Calu3 (cell line): Measurements from ENCODE around the gene LY6G5B. TPM values are rescaled to one million over a fixed set of nuclear protein-coding genes. Genes with fewer than 3 reads are reported as not detected.

Experiments used
- BruUV-seq: library from RNA; stranded (reverse); fragments of 400-500 nt; replicated peaks from 2 replicates; lab custom pipeline; 2021; lab: Mats Ljungman, UMichigan
- CTCF ChIA-PET: fragments of 300-600 bp; sonication (Branson Sonifier 250); formaldehyde crosslinking; loops from one replicate; lab custom pipeline; 2022; ENCODE audit warnings: antibody characterized with exemption; lab: Charles Lee
- DNase-seq: peaks from one replicate; pipeline ENCODE4 v3.0.0; 2022
- H3K27ac Mint-ChIP-seq: one replicate; pipeline ENCODE4 v1.8.0; 2022; ENCODE audit warnings: mixed read lengths; ENCODE audit not compliant: unreplicated experiment
- H3K27me3 Mint-ChIP-seq: one replicate; pipeline ENCODE4 v1.8.0; 2022; ENCODE audit warnings: mixed read lengths; ENCODE audit not compliant: unreplicated experiment
- H3K36me3 Mint-ChIP-seq: one replicate; pipeline ENCODE4 v1.8.0; 2022; ENCODE audit warnings: mild to moderate bottlenecking, moderate library complexity, mixed read lengths; ENCODE audit not compliant: insufficient read depth, unreplicated experiment
- H3K4me1 Mint-ChIP-seq: one replicate; pipeline ENCODE4 v1.8.0; 2022; ENCODE audit warnings: mild to moderate bottlenecking, low read depth, mixed read lengths; ENCODE audit not compliant: unreplicated experiment
- H3K4me3 Mint-ChIP-seq: one replicate; pipeline ENCODE4 v1.8.0; 2022; ENCODE audit warnings: mild to moderate bottlenecking, low read depth, moderate library complexity, mixed read lengths; ENCODE audit not compliant: unreplicated experiment
- H3K9me3 Mint-ChIP-seq: one replicate; pipeline ENCODE4 v1.8.0; 2022; ENCODE audit warnings: low read depth, mixed read lengths; ENCODE audit not compliant: unreplicated experiment
- CTCF ChIP-seq: fragments of 200-600 bp; IDR thresholded peaks from one replicate; pipeline ENCODE4 v1.8.0; 2022; ENCODE audit warnings: antibody characterized with exemption; ENCODE audit not compliant: unreplicated experiment
- intact Hi-C: fragments of 100-400 bp; cut with micrococcal nuclease; formaldehyde crosslinking; loops from one replicate; pipeline ENCODE4 v1.10.0; 2022; ENCODE audit not compliant: unreplicated experiment
- total RNA-seq: library from RNA; stranded (reverse); gene quantifications from 2 replicates; pipeline ENCODE4 v1.2.3, GENCODE V29; 2022

LY6G5B gene
- total RNA-seq, 1 experiment from 2014 or later: 44.6 TPM

DNA sequence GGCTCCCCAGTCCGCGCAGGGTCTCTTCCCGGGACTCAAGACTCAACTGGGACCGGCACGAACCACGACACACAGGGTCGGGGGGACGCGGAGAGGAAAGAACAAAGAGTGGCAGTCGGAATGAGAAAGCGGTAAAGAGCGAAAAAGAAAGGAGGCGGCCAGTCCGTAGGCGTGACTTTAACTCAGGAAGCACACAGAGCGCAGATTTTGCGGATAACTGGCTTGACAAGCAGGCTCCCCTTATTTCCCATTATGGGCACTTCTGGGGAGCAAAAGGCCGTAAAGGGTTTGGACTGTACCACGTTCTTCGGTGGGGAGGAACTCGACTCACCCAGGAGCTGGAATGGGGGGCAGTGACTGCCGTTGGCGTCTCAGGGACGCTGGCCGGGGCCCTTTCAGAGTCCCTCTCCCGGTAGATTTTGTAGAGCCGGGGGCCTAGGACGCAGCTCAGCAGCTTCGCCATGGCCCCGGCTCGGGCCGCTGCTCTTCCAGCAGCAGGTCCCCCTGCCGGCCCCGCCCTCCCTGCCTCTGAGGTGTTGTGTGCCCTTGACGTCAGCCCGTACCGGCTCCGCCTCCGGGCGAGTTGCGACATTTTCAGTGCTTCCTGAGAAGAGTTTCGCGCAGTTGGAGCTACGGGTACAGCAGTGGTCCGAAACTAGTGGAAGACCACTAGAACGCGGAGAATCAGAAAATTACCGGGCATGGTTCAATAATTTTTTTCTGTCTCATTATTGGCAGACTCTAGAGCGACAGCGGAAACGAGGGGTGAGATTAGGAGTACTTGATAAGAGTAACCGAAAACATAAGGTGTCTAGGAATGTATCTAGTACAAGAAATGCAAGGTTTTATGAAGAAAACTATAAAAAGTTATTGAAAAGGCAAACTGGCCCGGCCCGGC lies 33.3 kb downstream of the LY6G5B start, which contains the start of gene ABHD16A:
Gene ABHD16A (minus strand): TSS at position 506 of the 898 bp plus-strand sequence. CDS start 43 bp downstream, at position 463.
- peak; percentile 39 for TF ChIP-seq CTCF
- Mint-ChIP-seq H3K27me3 (no peaks in the 10 kb centered on the region), H3K36me3 (peaks cover 17% of the 10 kb centered on the region), H3K9me3 (no peaks in the 10 kb centered on the region), H3K4me1 (peaks cover 7% of the 10 kb centered on the region), H3K4me3 (peak within 1 kb of the TSS; percentile 77), H3K27ac (peak within 1 kb of the TSS; percentile 66)
- TSS peak; percentile 91 for BruUV-seq
- DNase-seq: peak; percentile 100
- CTCF ChIA-PET: interaction anchor here (0.6 to 1.8 kb wide), 18 partner anchors 8 to 1536 kb away, joined by 3 to 14 read pairs (median 4); partner anchors contain the start of genes ATP6V1G2, CLIC1, DDAH2 and HSPA1A
- intact Hi-C loops: loop anchor here (5.0 kb wide), 1 partner anchor 34 kb away; the partner anchor contains the start of gene CLIC1

GRCh38 chr6:31705931-31706330 lies 36.2 kb downstream of the LY6G5B start:
- CTCF ChIA-PET: interaction anchor here (0.7 kb wide), 1 partner anchor 81 kb away, joined by 3 read pairs; no protein-coding TSS in a partner anchor
- intact Hi-C loops: no loop called here
- H3K4me3 Mint-ChIP-seq: no peak overlapping the region
- no peak for DNase-seq
- H3K27ac Mint-ChIP-seq: no peak overlapping the region
- H3K27me3 Mint-ChIP-seq: no peaks in the 10 kb centered on the region
- no TSS peak for BruUV-seq
- H3K9me3 Mint-ChIP-seq: no peaks in the 10 kb centered on the region
- H3K4me1 Mint-ChIP-seq: peaks cover 13% of the 10 kb centered on the region
- peaks cover 17% of the 10 kb centered on the region for H3K36me3 Mint-ChIP-seq
- no peak for TF ChIP-seq CTCF

- intact Hi-C loops: no loop called here
- CTCF ChIA-PET: interaction anchor here (0.7 to 1.2 kb wide), 2 partner anchors 68 to 81 kb away, joined by 3 read pairs; no protein-coding TSS in a partner anchor
- H3K4me1 Mint-ChIP-seq: peaks cover 19% of the 10 kb centered on the region
- DNase-seq: no peak
- H3K36me3 Mint-ChIP-seq: peaks cover 17% of the 10 kb centered on the region
- no peaks in the 10 kb centered on the region for H3K9me3 Mint-ChIP-seq
- no peaks in the 10 kb centered on the region for H3K27me3 Mint-ChIP-seq
- TF ChIP-seq CTCF: no peak
- no TSS peak for BruUV-seq
- no peak within 1 kb of the TSS for H3K27ac Mint-ChIP-seq
- no peak within 1 kb of the TSS for H3K4me3 Mint-ChIP-seq
Observed at GRCh38 chr6:31706599-31706998, 36.8 kb downstream of the LY6G5B start, which contains the start of gene LY6G6F. Gene LY6G6F, plus strand, starts transcription at chr6:31706866. Its CDS starts 41 bp downstream, at chr6:31706907.

- H3K36me3 Mint-ChIP-seq: peaks cover 12% of the 10 kb centered on the region
- no peak overlapping the region for H3K4me3 Mint-ChIP-seq
- BruUV-seq: no TSS peak
- H3K27ac Mint-ChIP-seq: no peak overlapping the region
- H3K27me3 Mint-ChIP-seq: peaks cover 7% of the 10 kb centered on the region
- TF ChIP-seq CTCF: no peak
- CTCF ChIA-PET: no interaction called here
- no peak for DNase-seq
- intact Hi-C loops: no loop called here
- H3K4me1 Mint-ChIP-seq: peaks cover 30% of the 10 kb centered on the region
- no peaks in the 10 kb centered on the region for H3K9me3 Mint-ChIP-seq
Observed at GRCh38 chr6:31707701-31708100, 37.9 kb downstream of the LY6G5B start.
